ENCODE measurements around the gene CAMK1D.

Gene CAMK1D

DNA sequence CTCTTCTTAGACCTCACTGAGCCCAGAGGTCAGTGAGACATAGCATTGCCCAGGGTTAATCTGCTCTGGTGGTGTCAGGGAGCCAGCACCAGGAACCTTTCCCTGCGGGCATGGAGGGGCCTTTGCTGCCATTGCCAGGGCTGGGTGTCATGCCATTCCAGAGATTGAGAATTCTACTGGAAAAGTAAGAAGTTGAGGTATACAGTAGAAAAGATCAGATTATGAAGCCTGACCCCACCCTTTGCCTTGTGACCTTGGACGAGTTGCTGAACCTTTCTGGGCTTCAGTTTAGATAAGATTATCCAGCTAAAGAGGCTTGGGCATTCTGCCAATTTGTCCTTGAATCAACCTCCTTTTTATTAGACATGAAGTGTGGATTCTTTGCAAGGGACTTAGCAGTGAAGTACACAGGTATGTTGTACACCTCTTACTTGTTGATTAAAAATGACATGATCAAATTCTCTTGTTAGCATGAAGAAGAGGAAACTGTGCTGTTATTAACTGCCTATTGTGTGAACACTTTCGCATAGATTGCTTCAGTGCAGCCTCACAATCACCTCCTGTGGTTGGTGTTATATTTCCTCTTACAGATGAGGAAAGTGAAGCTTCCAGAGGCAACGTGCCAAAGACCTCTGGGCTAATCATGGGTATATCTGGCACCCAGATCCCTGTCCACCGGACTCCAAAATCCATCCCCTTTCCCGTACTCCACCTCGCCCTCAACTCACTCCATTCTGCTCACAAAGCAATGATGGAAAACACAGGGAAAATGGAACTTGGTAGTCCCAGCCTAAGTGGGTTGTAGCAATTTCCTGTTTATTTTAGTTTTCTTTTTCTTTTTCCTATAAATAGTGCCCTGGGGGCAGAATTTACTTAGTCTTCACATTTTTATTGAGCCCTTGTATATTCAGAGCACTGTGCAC is 151.3 kb downstream of the CAMK1D start:
- peak; percentile 92 for DNase-seq

- no peak for DNase-seq
Measured at GRCh38 chr10:12501324-12501723, 152.0 kb downstream of the CAMK1D start.

- DNase-seq, result no peak
Measured at GRCh38 chr10:12501841-12502525, 152.6 kb downstream of the CAMK1D start.

GRCh38 chr10:12502526-12503274 is 153.4 kb downstream of the CAMK1D start:
- DNase-seq, result no peak

- no peak for DNase-seq
Measured at GRCh38 chr10:12503311-12503710, 154.0 kb downstream of the CAMK1D start.

- no peak for DNase-seq
Measured at GRCh38 chr10:12504176-12504575, 154.8 kb downstream of the CAMK1D start.

GRCh38 chr10:12504628-12505027 is 155.3 kb downstream of the CAMK1D start:
- no peak for DNase-seq

DNA sequence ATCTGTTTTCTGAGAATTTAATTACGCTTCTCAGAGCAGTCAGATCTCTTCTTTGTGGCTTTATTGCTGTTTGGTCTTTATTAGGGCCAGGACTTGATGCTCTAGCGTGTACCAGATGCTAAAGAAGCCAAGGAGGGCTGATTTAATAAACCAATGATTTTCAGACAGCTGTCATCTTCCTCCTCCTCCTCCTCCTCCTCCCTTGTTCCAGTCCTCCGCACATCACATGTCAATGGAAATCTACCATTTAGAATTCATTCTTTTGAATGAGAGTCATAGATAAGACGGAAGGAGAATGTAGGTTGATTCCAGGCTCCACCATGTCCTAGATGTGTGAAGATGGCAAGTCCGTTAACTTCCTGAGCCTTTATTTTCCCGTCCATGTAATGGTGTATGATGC is 156.3 kb downstream of the CAMK1D start:
- no peak for DNase-seq

- no peak for DNase-seq
Measured at GRCh38 chr10:12507165-12507850, 158.0 kb downstream of the CAMK1D start.

DNA sequence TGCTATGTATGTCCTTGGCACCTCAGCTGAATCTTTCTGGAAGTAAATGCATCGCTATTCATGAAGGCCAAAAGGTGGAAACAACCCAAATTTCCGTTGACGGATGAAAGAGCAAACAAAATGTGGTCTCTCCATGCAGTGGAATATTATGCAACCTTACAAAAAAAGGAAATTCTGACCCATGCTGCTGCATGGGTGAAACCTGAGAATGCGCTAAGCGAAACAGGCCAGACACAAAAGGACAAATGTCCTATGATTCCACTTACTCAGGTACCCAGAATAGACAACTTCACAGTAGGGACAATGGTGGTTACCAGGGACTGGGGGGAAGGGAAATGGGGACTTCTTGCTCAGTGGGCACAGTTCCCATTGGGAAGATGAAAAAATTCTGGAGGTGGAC is 158.8 kb downstream of the CAMK1D start:
- no peak for DNase-seq

GRCh38 chr10:12509016-12509793 is 159.9 kb downstream of the CAMK1D start:
- DNase-seq, result no peak

- DNase-seq, result no peak
Measured at GRCh38 chr10:12509794-12510100, 160.4 kb downstream of the CAMK1D start.

- no peak for DNase-seq
Measured at GRCh38 chr10:12510501-12510941, 161.2 kb downstream of the CAMK1D start.

DNA sequence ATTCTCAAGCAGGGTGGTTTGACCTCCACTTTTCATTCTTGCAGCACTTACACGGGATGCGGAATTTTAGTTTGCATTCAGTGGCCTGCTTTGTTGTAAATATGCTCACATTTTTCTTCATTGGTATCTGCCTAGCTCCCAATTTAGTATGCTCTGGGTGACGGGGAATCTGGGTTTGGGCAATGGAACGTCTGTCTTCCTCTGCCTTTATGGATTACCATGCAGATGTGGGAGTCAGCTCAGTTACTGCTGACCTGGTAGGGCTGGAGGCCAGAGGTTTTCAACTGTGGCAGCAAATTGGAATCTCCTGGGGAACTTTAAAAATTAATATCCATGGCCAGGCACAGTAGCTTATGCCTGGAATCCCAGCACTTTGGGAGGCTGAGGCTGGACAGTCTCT is 161.6 kb downstream of the CAMK1D start:
- no peak for DNase-seq

DNA sequence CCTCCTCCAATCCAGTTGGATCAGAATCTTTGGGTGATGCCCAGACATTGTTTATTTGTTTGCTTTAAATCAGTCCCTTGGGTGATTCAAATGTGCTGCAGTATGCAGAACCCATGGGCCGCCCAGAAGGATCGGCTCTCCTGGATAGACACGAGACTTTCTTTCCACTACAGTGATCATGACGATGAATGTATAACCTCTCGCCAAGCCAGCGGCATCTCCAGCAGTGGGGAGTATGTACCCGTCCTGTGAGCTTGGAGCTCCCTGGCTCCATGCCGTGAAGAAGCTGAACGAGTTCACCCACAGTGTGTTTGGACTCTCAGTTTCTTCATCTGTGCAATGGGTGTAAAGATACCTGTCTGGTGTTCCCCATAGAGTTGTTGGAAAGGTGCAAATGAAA is 162.3 kb downstream of the CAMK1D start:
- no peak for DNase-seq

- no peak for DNase-seq
Measured at GRCh38 chr10:12512332-12513002, 163.1 kb downstream of the CAMK1D start.

DNA sequence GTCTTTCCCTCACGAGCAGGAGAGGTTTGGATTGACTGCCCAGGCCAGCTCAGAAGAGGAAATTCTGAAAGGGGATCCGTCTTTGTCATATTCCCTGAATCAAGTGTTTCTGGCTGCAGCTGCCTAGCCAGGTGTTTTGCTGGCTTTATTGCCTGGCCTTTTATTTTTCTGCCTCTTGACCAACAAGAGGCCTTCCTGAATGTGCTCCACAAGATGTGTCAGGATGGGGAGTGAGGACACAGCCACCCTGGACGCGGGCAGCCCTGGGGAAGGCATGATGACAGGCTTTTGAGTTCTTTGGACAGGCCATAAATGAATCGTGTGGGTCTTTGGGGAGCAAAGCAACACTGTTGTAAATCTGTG is 163.6 kb downstream of the CAMK1D start:
- no peak for DNase-seq

GRCh38 chr10:12513775-12514673 is 164.7 kb downstream of the CAMK1D start:
- peak; percentile 63 for DNase-seq

DNA sequence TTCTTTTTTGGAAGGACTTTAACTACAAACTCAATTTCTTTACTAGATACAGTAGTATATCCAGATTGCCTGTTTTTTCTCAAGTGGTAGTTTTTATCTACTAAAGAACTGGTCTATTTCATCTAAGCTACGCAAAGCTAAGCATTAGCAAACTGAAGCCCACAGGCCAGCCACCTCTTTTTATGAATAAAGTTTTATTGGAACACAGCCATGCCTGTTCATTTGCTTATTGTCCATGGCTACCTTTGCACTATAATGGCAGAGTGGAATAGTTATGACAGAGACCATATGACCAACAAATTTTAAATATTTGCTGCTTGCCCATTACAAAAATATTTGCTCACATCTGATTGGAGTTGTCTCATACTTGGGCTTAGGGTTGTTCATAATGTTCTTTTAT is 168.7 kb downstream of the CAMK1D start:
- DNase-seq, result no peak

- DNase-seq, result no peak
Measured at GRCh38 chr10:12521423-12521822, 172.1 kb downstream of the CAMK1D start.

GRCh38 chr10:12526311-12526710 is 177.0 kb downstream of the CAMK1D start:
- DNase-seq, result no peak
